ENCODE measurements around the gene CH25H. TPM values are rescaled to one million over a fixed set of nuclear protein-coding genes. Genes with fewer than 3 reads are reported as not detected.

The CH25H gene
- total RNA-seq, 1 donor from 2014 or later = 10.0 TPM

DNA sequence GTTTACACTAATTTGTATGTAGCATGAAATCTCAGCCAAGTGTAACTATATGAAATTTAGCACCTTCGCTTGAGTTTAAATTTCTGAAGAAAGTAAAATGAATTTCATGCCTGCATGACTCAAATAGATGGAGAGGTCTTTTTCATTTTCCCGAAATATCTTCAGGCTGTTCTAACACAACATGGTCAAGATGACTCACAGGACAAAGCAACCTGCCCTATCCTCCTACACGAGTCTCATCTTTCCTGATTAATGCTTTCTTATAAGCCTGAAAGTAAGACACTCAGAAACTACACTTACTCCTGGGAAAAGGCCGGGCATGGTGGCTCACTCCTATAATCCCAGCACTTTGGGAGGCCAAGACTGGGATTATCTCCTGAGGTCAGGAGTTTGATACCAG lies 41.2 kb downstream of the CH25H start:
- peaks cover 3% of the 10 kb centered on the region for H3K27me3 Mint-ChIP-seq (ENCODE audit: unreplicated experiment)
- H3K36me3 Mint-ChIP-seq (ENCODE audit: low read depth, unreplicated experiment) = no peaks in the 10 kb centered on the region
- H3K4me3 Mint-ChIP-seq (ENCODE audit: unreplicated experiment) = no peak overlapping the region
- TF ChIP-seq, protein P1, sequence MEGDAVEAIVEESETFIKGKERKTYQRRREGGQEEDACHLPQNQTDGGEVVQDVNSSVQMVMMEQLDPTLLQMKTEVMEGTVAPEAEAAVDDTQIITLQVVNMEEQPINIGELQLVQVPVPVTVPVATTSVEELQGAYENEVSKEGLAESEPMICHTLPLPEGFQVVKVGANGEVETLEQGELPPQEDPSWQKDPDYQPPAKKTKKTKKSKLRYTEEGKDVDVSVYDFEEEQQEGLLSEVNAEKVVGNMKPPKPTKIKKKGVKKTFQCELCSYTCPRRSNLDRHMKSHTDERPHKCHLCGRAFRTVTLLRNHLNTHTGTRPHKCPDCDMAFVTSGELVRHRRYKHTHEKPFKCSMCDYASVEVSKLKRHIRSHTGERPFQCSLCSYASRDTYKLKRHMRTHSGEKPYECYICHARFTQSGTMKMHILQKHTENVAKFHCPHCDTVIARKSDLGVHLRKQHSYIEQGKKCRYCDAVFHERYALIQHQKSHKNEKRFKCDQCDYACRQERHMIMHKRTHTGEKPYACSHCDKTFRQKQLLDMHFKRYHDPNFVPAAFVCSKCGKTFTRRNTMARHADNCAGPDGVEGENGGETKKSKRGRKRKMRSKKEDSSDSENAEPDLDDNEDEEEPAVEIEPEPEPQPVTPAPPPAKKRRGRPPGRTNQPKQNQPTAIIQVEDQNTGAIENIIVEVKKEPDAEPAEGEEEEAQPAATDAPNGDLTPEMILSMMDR (IDR thresholded peaks at IDR 0.05; ENCODE audit: unreplicated experiment) = no peak
- no peak overlapping the region for H3K27ac Mint-ChIP-seq (ENCODE audit: unreplicated experiment)
- peaks cover 6% of the 10 kb centered on the region for H3K4me1 Mint-ChIP-seq (ENCODE audit: unreplicated experiment)
- no peak for DNase-seq (ENCODE audit: low spot score)
- H3K9me3 Mint-ChIP-seq (ENCODE audit: unreplicated experiment) = no peaks in the 10 kb centered on the region

DNA sequence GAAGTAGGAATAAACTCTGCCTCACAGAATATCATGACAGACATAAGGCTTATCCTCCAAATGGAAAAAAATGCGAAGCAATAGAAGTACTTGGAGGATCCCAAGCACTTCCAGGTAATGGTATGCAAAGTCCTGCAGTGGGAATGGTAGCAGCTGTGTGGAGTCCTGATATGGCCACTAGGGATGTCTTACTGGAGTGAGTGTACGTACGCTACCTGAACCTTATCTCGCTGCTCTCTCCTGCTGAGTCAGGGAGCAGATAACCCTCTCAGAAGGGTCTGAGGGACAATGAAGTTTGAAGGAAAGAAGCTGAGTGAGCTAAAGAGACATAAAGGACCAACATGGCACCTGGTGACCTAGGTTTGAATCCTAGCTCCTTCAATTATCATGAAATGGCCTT lies 42.2 kb downstream of the CH25H start:
- peaks cover 6% of the 10 kb centered on the region for H3K4me1 Mint-ChIP-seq (ENCODE audit: unreplicated experiment)
- H3K27ac Mint-ChIP-seq (ENCODE audit: unreplicated experiment) = no peak overlapping the region

DNA sequence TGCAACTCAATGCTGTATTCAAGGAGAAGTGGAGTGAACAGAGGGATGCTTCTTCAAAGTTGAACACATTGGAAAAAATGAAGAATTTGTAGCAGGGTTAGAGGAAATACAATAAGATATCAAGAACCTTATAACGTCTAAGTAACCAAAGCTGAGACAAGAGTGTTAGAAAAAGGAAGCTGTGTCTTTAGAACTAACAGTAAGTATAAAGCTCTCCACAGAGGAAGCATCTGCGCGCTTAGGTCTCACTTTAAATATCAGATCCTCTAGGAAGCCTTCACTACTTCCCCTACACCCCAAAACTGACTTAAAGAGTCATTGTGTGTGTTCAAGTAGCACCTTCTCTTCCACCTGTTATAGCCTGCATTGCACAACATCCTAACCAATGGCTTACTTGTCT lies 43.0 kb downstream of the CH25H start:
- Mint-ChIP-seq H3K36me3 (ENCODE audit: low read depth, unreplicated experiment) (no peaks in the 10 kb centered on the region), H3K9me3 (ENCODE audit: unreplicated experiment) (no peaks in the 10 kb centered on the region), H3K4me3 (ENCODE audit: unreplicated experiment) (no peak overlapping the region), H3K4me1 (ENCODE audit: unreplicated experiment) (peaks cover 6% of the 10 kb centered on the region), H3K27ac (ENCODE audit: unreplicated experiment) (no peak overlapping the region), H3K27me3 (ENCODE audit: unreplicated experiment) (peaks cover 3% of the 10 kb centered on the region)
- TF ChIP-seq, protein P1 (IDR thresholded peaks at IDR 0.05; ENCODE audit: unreplicated experiment) = no peak
- DNase-seq (ENCODE audit: low spot score) = no peak

More for the DNA sequence above, 42.2 kb downstream of the CH25H start:
- DNase-seq (ENCODE audit: low spot score) = no peak
- TF ChIP-seq, protein P1 (IDR thresholded peaks at IDR 0.05; ENCODE audit: unreplicated experiment) = no peak
- Mint-ChIP-seq H3K27me3 (ENCODE audit: unreplicated experiment) (peaks cover 3% of the 10 kb centered on the region), H3K36me3 (ENCODE audit: low read depth, unreplicated experiment) (no peaks in the 10 kb centered on the region), H3K9me3 (ENCODE audit: unreplicated experiment) (no peaks in the 10 kb centered on the region), H3K4me3 (ENCODE audit: unreplicated experiment) (no peak overlapping the region)

- TF ChIP-seq, protein P1 (IDR thresholded peaks at IDR 0.05; ENCODE audit: unreplicated experiment) = no peak
- H3K4me3 Mint-ChIP-seq (ENCODE audit: unreplicated experiment) = no peak overlapping the region
- H3K4me1 Mint-ChIP-seq (ENCODE audit: unreplicated experiment) = peaks cover 11% of the 10 kb centered on the region
- no peak for DNase-seq (ENCODE audit: low spot score)
- H3K9me3 Mint-ChIP-seq (ENCODE audit: unreplicated experiment) = no peaks in the 10 kb centered on the region
- H3K27ac Mint-ChIP-seq (ENCODE audit: unreplicated experiment) = no peak overlapping the region
- H3K36me3 Mint-ChIP-seq (ENCODE audit: low read depth, unreplicated experiment) = no peaks in the 10 kb centered on the region
- H3K27me3 Mint-ChIP-seq (ENCODE audit: unreplicated experiment) = peaks cover 3% of the 10 kb centered on the region
These were observed 43.7 kb downstream of the CH25H start for GRCh38 chr10:89163265-89163995.

DNA sequence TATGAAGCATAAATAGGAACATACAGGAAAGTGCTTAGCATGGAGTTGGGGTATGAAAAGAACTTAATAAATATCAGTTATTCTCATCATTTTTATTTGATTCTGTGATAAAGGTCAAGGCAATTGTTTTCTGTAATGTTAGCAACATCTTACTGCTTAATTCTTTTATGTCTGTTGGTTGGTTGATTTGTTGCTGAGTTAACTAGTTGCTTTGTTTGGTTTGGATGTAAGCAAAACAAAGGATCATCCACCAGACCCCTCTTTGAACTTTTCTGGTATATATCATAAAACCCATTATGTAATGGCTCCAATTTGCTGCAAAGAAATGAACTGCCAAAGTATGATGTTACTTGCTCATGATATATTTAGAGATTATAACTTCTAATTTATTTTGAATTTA lies 44.5 kb downstream of the CH25H start:
- Mint-ChIP-seq H3K9me3 (ENCODE audit: unreplicated experiment) (no peaks in the 10 kb centered on the region), H3K4me3 (ENCODE audit: unreplicated experiment) (no peak overlapping the region), H3K4me1 (ENCODE audit: unreplicated experiment) (peaks cover 12% of the 10 kb centered on the region), H3K27me3 (ENCODE audit: unreplicated experiment) (peaks cover 3% of the 10 kb centered on the region), H3K36me3 (ENCODE audit: low read depth, unreplicated experiment) (no peaks in the 10 kb centered on the region), H3K27ac (ENCODE audit: unreplicated experiment) (no peak overlapping the region)
- TF ChIP-seq, protein P1 (IDR thresholded peaks at IDR 0.05; ENCODE audit: unreplicated experiment) = no peak
- DNase-seq (ENCODE audit: low spot score) = no peak

Data from endothelial cell (in vitro differentiated cells).